Adipose tissue (tissue), 3 donors: Measurements from ENCODE around the gene DLG4. TPM values are rescaled to one million over a fixed set of nuclear protein-coding genes. Genes with fewer than 3 reads are reported as not detected.

Experiments used
- H3K27ac ChIP-seq: one replicate; pipeline ENCODE4 v1.5.1; 2013; ENCODE audit warnings: low read depth, low read length
- WGBS, 3 donors: extraction: QIAGEN DNeasy Blood & Tissue Kit; methylation state at CpG; one replicate each; pipeline ENCODE4 v1.1.7; 2013; 5-methylcytosine and 5-hydroxymethylcytosine counted together
- polyA plus RNA-seq, 3 donors: library from polyadenylated mRNA; stranded (reverse); fragments of 200-250 nt; gene quantifications; one replicate each; pipeline ENCODE4 v1.2.3, GENCODE V29; 2013
- donor health status: healthy with polysubstance abuse.
- donor health status: Bipolar disorder and iron deficiency.
- donor health status: healthy.

Gene DLG4
- polyA plus RNA-seq, 3 donors = 3.3 to 26.3 (median 5.5) TPM

DNA sequence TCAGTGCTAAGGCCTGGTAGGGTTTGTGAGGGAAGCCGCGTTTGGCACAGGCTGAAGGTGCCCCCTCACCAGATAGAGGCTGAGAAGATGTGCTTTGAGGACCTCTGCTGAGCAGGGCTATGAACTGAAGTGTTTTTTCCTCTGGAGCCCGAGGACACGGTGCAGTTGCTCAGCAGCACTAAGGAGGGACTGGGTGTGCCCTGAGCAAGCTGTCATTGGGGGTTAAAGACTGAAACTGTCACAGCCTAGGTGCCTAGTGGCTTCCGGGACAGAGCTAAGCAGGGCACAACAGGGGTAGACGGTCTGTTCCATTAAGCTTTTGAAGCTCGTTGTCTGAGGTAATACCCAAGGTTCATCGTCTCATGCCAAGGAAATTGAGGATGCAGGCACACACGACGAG is 80.2 kb downstream of the DLG4 start:
- 76 to 78% (median 78%) methylated on average over 10 of the region's 10 CpGs for WGBS, 3 donors
- H3K27ac ChIP-seq = no peak overlapping the region

DNA sequence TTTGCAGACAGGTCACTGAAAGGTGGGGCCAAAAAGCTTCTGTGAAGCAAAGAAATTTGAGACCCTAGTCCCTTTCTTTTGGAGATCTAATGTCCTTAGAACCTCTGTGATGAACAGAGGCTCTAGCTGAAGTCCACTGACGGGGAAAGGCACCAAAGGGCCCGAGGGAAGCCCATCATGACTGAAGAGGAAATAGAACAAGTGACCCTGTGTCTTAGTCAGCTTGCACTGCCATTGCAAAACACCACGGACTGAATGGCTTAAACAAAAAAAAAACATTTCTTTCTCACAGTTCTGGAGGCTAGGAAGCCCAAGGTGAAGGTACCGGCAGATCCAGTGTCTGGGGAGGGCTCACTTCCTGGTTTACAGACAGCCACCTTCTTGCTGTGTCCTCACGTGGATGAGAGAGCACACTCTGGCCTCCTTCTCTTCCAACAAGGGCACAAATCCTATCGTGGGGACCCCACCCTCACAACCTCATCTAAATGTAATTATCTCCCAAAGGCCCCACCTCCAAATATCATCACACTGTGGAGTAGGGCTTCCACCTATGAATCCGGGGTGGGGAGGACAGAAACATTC is 80.7 kb downstream of the DLG4 start:
- whole genome bisulfite sequencing, 3 donors = 58 to 65% (median 59%) methylated on average over 7 of the region's 7 CpGs

DNA sequence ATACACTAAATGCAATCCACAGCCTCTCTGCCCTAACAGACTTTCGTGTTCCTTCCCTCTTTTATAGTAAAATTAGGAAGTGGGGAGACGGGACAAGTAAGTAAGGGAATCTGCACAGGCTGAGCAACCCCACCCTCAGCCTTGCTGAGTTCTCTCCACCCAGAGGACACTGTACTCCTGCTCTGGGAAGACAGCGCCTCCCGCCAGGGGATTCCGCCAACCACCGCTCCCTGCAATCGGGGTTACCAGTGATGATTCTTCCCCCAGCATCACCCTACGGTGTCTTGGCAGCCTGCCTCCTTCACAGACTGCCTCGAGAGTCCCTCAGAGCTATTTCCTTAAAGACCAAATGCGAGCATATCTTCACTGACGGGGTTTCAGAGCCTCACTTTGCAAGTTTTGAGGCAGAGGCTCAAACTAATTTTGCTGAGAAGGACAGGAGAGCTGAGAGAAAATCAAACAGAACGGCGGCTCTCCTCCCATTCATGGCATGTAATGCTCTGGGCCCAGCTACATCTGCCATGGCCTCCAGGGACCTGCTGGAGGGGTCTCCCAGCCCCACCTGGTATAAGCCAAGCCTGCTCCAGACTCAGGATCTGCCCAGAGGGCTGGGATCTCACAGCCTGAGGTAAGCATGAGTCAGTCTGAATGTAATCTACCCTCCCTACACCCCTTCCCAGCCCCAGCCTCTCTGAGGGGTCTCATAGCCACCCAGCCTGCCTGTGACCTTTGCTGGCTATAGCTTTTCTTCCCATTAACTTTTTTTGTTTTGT is 82.3 kb downstream of the DLG4 start:
- no peak overlapping the region for H3K27ac ChIP-seq
- 23 to 39% (median 25%) methylated on average over 13 of the region's 13 CpGs for WGBS, 3 donors

More for the DNA sequence above, 80.7 kb downstream of the DLG4 start:
- H3K27ac ChIP-seq = no peak overlapping the region

Other genes with a start within 250 kb of the DLG4 start
- gene ALOX12, start 223.8 kb downstream of the DLG4 start, polyA plus RNA-seq = under 1 TPM in 1 of 3 donors, not detected in 2; 0.13 TPM
- gene RNASEK, start 207.2 kb downstream of the DLG4 start, polyA plus RNA-seq = 100 to 1,000 TPM; 133 to 384 (median 349) TPM
- 10 to 100 TPM in 2 of 3 donors, 1 to 10 TPM in 1; 3.1 to 23.0 (median 16.6) TPM for gene BCL6B, start 196.8 kb downstream of the DLG4 start, polyA plus RNA-seq
- 1 to 10 TPM in 2 of 3 donors, under 1 TPM in 1; 0.89 to 2.4 (median 1.8) TPM for gene SLC16A13, start 183.8 kb downstream of the DLG4 start, polyA plus RNA-seq
- gene SLC16A11, start 175.7 kb downstream of the DLG4 start, polyA plus RNA-seq = 1 to 10 TPM; 2.2 to 9.7 (median 2.5) TPM
- gene CLEC10A, start 139.6 kb downstream of the DLG4 start, polyA plus RNA-seq = 10 to 100 TPM in 1 of 3 donors, 1 to 10 TPM in 2; 1.3 to 16.1 (median 8.8) TPM
- gene ASGR2, start 105.0 kb downstream of the DLG4 start, polyA plus RNA-seq = 1 to 10 TPM in 2 of 3 donors, under 1 TPM in 1; 0.37 to 4.3 (median 1.9) TPM
- 1 to 10 TPM; 1.0 to 3.4 (median 2.5) TPM for gene ASGR1, start 40.5 kb downstream of the DLG4 start, polyA plus RNA-seq
- gene ACADVL, start 102 bp upstream of the DLG4 start, polyA plus RNA-seq = 100 to 1,000 TPM; 563 to 988 (median 674) TPM
- gene DVL2, start 14.7 kb upstream of the DLG4 start, polyA plus RNA-seq = 10 to 100 TPM in 2 of 3 donors, 1 to 10 TPM in 1; 9.9 to 31.3 (median 17.2) TPM
- gene PHF23, start 19.6 kb upstream of the DLG4 start, polyA plus RNA-seq = 10 to 100 TPM; 11.5 to 29.4 (median 24.4) TPM
- 1,000 to 10,000 TPM in 1 of 3 donors, 100 to 1,000 TPM in 2; 485 to 1,093 (median 668) TPM for gene GABARAP, start 22.6 kb upstream of the DLG4 start, polyA plus RNA-seq
- 10 to 100 TPM; 53.1 to 94.1 (median 91.8) TPM for gene CTDNEP1, start 31.9 kb upstream of the DLG4 start, polyA plus RNA-seq
- 10 to 100 TPM; 19.0 to 64.1 (median 40.3) TPM for gene ELP5, start 32.4 kb upstream of the DLG4 start, polyA plus RNA-seq
- 10 to 100 TPM in 1 of 3 donors, 1 to 10 TPM in 2; 4.8 to 88.9 (median 6.7) TPM for gene CLDN7, start 42.6 kb upstream of the DLG4 start, polyA plus RNA-seq
- 10 to 100 TPM; 10.2 to 41.8 (median 31.4) TPM for gene SLC2A4, start 61.9 kb upstream of the DLG4 start, polyA plus RNA-seq
- gene YBX2, start 74.8 kb upstream of the DLG4 start, polyA plus RNA-seq = 1 to 10 TPM in 2 of 3 donors, under 1 TPM in 1; 0.95 to 6.0 (median 2.2) TPM
- gene EIF5A, start 87.8 kb upstream of the DLG4 start, polyA plus RNA-seq = 100 to 1,000 TPM; 204 to 587 (median 428) TPM
- gene GPS2, start 95.5 kb upstream of the DLG4 start, polyA plus RNA-seq = 10 to 100 TPM; 40.1 to 55.5 (median 47.5) TPM
- gene NEURL4, start 109.5 kb upstream of the DLG4 start, polyA plus RNA-seq = 10 to 100 TPM; 11.8 to 25.2 (median 17.9) TPM
- 10 to 100 TPM in 1 of 3 donors, 1 to 10 TPM in 2; 4.0 to 12.7 (median 5.2) TPM for gene ACAP1, start 116.7 kb upstream of the DLG4 start, polyA plus RNA-seq
- 10 to 100 TPM in 1 of 3 donors, 1 to 10 TPM in 2; 6.3 to 11.2 (median 9.9) TPM for gene KCTD11, start 132.3 kb upstream of the DLG4 start, polyA plus RNA-seq
- not detected for gene TMEM95, start 135.3 kb upstream of the DLG4 start, polyA plus RNA-seq
- gene TNK1, start 161.3 kb upstream of the DLG4 start, polyA plus RNA-seq = 1 to 10 TPM; 2.1 to 8.0 (median 5.5) TPM
- gene PLSCR3, start 174.7 kb upstream of the DLG4 start, polyA plus RNA-seq = 10 to 100 TPM; 15.1 to 48.2 (median 42.3) TPM
- 100 to 1,000 TPM in 2 of 3 donors, 10 to 100 TPM in 1; 86.0 to 252 (median 173) TPM for gene TMEM256, start 184.3 kb upstream of the DLG4 start, polyA plus RNA-seq
- gene NLGN2, start 188.0 kb upstream of the DLG4 start, polyA plus RNA-seq = 10 to 100 TPM in 2 of 3 donors, 1 to 10 TPM in 1; 2.9 to 11.4 (median 10.5) TPM
- not detected for gene SPEM1, start 200.5 kb upstream of the DLG4 start, polyA plus RNA-seq
- not detected for gene SPEM2, start 205.8 kb upstream of the DLG4 start, polyA plus RNA-seq
- gene SPEM3, start 209.0 kb upstream of the DLG4 start, polyA plus RNA-seq = not detected
- 1 to 10 TPM in 2 of 3 donors, under 1 TPM in 1; 0.79 to 5.2 (median 1.9) TPM for gene TMEM102, start 215.6 kb upstream of the DLG4 start, polyA plus RNA-seq
- gene FGF11, start 219.7 kb upstream of the DLG4 start, polyA plus RNA-seq = 1 to 10 TPM in 1 of 3 donors, under 1 TPM in 2; 0.28 to 4.6 (median 0.86) TPM
- gene CHRNB1, start 225.2 kb upstream of the DLG4 start, polyA plus RNA-seq = 10 to 100 TPM in 2 of 3 donors, 1 to 10 TPM in 1; 5.0 to 14.2 (median 12.7) TPM